Measurements from ENCODE around the gene KCNE4.

GRCh38 chr2:223096235-223096970 is 44.4 kb downstream of the KCNE4 start:
- TF ChIP-seq RXRA (IDR thresholded peaks at IDR 0.05) = no peak
- TF ChIP-seq, protein P1, sequence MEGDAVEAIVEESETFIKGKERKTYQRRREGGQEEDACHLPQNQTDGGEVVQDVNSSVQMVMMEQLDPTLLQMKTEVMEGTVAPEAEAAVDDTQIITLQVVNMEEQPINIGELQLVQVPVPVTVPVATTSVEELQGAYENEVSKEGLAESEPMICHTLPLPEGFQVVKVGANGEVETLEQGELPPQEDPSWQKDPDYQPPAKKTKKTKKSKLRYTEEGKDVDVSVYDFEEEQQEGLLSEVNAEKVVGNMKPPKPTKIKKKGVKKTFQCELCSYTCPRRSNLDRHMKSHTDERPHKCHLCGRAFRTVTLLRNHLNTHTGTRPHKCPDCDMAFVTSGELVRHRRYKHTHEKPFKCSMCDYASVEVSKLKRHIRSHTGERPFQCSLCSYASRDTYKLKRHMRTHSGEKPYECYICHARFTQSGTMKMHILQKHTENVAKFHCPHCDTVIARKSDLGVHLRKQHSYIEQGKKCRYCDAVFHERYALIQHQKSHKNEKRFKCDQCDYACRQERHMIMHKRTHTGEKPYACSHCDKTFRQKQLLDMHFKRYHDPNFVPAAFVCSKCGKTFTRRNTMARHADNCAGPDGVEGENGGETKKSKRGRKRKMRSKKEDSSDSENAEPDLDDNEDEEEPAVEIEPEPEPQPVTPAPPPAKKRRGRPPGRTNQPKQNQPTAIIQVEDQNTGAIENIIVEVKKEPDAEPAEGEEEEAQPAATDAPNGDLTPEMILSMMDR (IDR thresholded peaks at IDR 0.05; ENCODE audit: low read depth, low read length, missing input control) = no peak
- TF ChIP-seq, protein P2, sequence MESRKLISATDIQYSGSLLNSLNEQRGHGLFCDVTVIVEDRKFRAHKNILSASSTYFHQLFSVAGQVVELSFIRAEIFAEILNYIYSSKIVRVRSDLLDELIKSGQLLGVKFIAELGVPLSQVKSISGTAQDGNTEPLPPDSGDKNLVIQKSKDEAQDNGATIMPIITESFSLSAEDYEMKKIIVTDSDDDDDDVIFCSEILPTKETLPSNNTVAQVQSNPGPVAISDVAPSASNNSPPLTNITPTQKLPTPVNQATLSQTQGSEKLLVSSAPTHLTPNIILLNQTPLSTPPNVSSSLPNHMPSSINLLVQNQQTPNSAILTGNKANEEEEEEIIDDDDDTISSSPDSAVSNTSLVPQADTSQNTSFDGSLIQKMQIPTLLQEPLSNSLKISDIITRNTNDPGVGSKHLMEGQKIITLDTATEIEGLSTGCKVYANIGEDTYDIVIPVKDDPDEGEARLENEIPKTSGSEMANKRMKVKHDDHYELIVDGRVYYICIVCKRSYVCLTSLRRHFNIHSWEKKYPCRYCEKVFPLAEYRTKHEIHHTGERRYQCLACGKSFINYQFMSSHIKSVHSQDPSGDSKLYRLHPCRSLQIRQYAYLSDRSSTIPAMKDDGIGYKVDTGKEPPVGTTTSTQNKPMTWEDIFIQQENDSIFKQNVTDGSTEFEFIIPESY (IDR thresholded peaks at IDR 0.05) = no peak

All from liver (tissue), 3 donors.